Gastroesophageal sphincter (tissue), 4 donors: ENCODE results near the gene TMED4. TPM values are rescaled to one million over a fixed set of nuclear protein-coding genes. Genes with fewer than 3 reads are reported as not detected.

Experiments
- ATAC-seq: fragments of 150-250 bp; one replicate; pipeline ENCODE4 v1.9.1; 2016; ENCODE audit warnings: mild to moderate bottlenecking, moderate library complexity
- H3K27ac ChIP-seq, 4 donors: fragments of 200-600 bp; sonication (generic) in 3 of 4; 1 replicate in 3 of 4; 2 replicates in 1 of 4; pipeline ENCODE4 v1.5.1; 2016 to 2019
- H3K27me3 ChIP-seq: fragments of 200-600 bp; sonication (generic); one replicate; pipeline ENCODE4 v1.5.1; 2019
- H3K36me3 ChIP-seq, 2 donors: fragments of 200-600 bp; sonication (generic); one replicate each; pipeline ENCODE4 v1.5.1; 2019; ENCODE audit warnings: control low read depth in 1 of 2
- H3K4me1 ChIP-seq, 3 donors: fragments of 200-600 bp; sonication (generic); 1 replicate in 2 of 3; 2 replicates in 1 of 3; pipeline ENCODE4 v1.5.1; 2016 to 2019; ENCODE audit warnings: control low read depth in 2 of 3
- H3K4me3 ChIP-seq, 2 donors: fragments of 200-600 bp; sonication (generic); one replicate each; pipeline ENCODE4 v1.5.1; 2019; ENCODE audit warnings: mild to moderate bottlenecking in 1 of 2, moderate library complexity in 1 of 2
- H3K9me3 ChIP-seq, 3 donors: fragments of 200-600 bp; sonication (generic); one replicate each; pipeline ENCODE4 v1.5.1; 2017 to 2019; ENCODE audit warnings: control low read depth in 2 of 3
- CTCF ChIP-seq, 4 experiments: fragments of 200-600 bp in 2 of 4; fragments of 450-650 bp in 2 of 4; sonication (generic) in 1 of 4; IDR thresholded peaks; one replicate each; pipeline ENCODE4 v1.5.1; 2017 to 2019; ENCODE audit warnings: antibody characterized with exemption in 4 of 4, mild to moderate bottlenecking in 2 of 4, moderate library complexity in 2 of 4
- EP300 ChIP-seq: sonication (generic); formaldehyde crosslinking; IDR thresholded peaks from one replicate; pipeline ENCODE4 v1.6.1; 2017; ENCODE audit warnings: antibody characterized with exemption, mild to moderate bottlenecking
- POLR2A ChIP-seq, 2 donors: fragments of 450-650 bp; IDR thresholded peaks; one replicate each; pipeline ENCODE4 v1.6.1; 2017; ENCODE audit warnings: antibody characterized with exemption in 2 of 2, mild to moderate bottlenecking in 2 of 2, moderate library complexity in 1 of 2
- POLR2AphosphoS5 ChIP-seq: sonication (generic); formaldehyde crosslinking; IDR thresholded peaks from one replicate; pipeline ENCODE4 v1.6.1; 2017; ENCODE audit warnings: antibody characterized with exemption
- WGBS, 2 donors: methylation state at CpG; one replicate each; pipeline ENCODE4 v1.1.5; 2018; ENCODE audit warnings: low coverage in 1 of 2; 5-methylcytosine and 5-hydroxymethylcytosine counted together
- total RNA-seq, 4 donors: library from RNA; depleted of rRNA; stranded (reverse); fragments of >200 nt; gene quantifications; one replicate each; pipeline ENCODE4 v1.1.0, GENCODE V29; 2016

The TMED4 gene
- total RNA-seq, 4 donors from 2014 or later = 124 to 193 (median 160) TPM

GRCh38 chr7:44568771-44569560 lies 13.1 kb downstream of the TMED4 start:
- peaks cover 0 to 30% (median 11%) of the 10 kb centered on the region in 3 donors for H3K4me1 ChIP-seq
- WGBS, 2 donors = 71 to 78% methylated on average over 3 to 4 of the region's 17 CpGs
- no peak overlapping the region for H3K27ac ChIP-seq
- no peaks in the 10 kb centered on the region for H3K27me3 ChIP-seq
- H3K4me3 ChIP-seq = no peak overlapping the region
- no peaks in the 10 kb centered on the region for H3K9me3 ChIP-seq
- H3K36me3 ChIP-seq = peaks cover 0 to 88% of the 10 kb centered on the region in 2 donors
- TF ChIP-seq POLR2AphosphoS5 (no peak), CTCF (IDR thresholded peaks at IDR 0.05) (no peak), EP300 (no peak), POLR2A (IDR thresholded peaks at IDR 0.05) (no peak)
- ATAC-seq = no peak

- Histone ChIP-seq H3K4me3 (no peak overlapping the region), H3K27ac (no peak overlapping the region), H3K4me1 (peaks cover 0 to 24% (median 8%) of the 10 kb centered on the region in 3 donors), H3K27me3 (no peaks in the 10 kb centered on the region), H3K36me3 (peaks cover 0 to 99% of the 10 kb centered on the region in 2 donors), H3K9me3 (no peaks in the 10 kb centered on the region)
- TF ChIP-seq EP300 (no peak), POLR2AphosphoS5 (no peak), CTCF (IDR thresholded peaks at IDR 0.05) (no peak)
- no peak for ATAC-seq
- WGBS, 2 donors = 95% methylated on average over 6 of the region's 6 CpGs; no CpG with 5 or more reads in 1 of the 2 donors
Observed at GRCh38 chr7:44567884-44568283, 14.1 kb downstream of the TMED4 start.

GRCh38 chr7:44566680-44567079 lies 15.4 kb downstream of the TMED4 start:
- Histone ChIP-seq H3K27ac (no peak overlapping the region), H3K27me3 (no peaks in the 10 kb centered on the region), H3K9me3 (no peaks in the 10 kb centered on the region), H3K4me3 (no peak overlapping the region), H3K4me1 (peaks cover 0 to 12% (median 3%) of the 10 kb centered on the region in 3 donors), H3K36me3 (peaks cover 0 to 89% of the 10 kb centered on the region in 2 donors)
- ATAC-seq = no peak
- TF ChIP-seq POLR2A (IDR thresholded peaks at IDR 0.05) = no peak
- TF ChIP-seq CTCF (IDR thresholded peaks at IDR 0.05) = no peak
- no peak for TF ChIP-seq EP300
- TF ChIP-seq POLR2AphosphoS5 = no peak
- 84 to 88% methylated on average over 3 to 5 of the region's 5 CpGs for WGBS, 2 donors

- 60 to 69% methylated on average over 2 to 8 of the region's 16 CpGs for WGBS, 2 donors
- ATAC-seq = peak; percentile 28
- no peaks in the 10 kb centered on the region for H3K27me3 ChIP-seq
- H3K27ac ChIP-seq = peak overlapping the region in 3 of 4 donors; percentile 0 to 16 (median 14)
- peaks cover 0 to 82% of the 10 kb centered on the region in 2 donors for H3K36me3 ChIP-seq
- TF ChIP-seq CTCF (IDR thresholded peaks at IDR 0.05) = peak in 1 of 4 experiments; percentile 3
- no peak for TF ChIP-seq POLR2A (IDR thresholded peaks at IDR 0.05)
- no peak for TF ChIP-seq EP300
- no peak for TF ChIP-seq POLR2AphosphoS5
- H3K9me3 ChIP-seq = no peaks in the 10 kb centered on the region
- H3K4me1 ChIP-seq = peaks cover 0 to 9% (median 3%) of the 10 kb centered on the region in 3 donors
- H3K4me3 ChIP-seq = no peak overlapping the region
Observed at GRCh38 chr7:44565795-44566559, 16.1 kb downstream of the TMED4 start.
